NCI-H1092 (cell line): Measurements from ENCODE around the gene ATG7.
"Not testable (repeated sequence)": the region's sequence is repeated elsewhere in the genome, so short reads cannot be mapped to it uniquely, and the experiment has no call there.

ENCODE experiments used
- DNase-seq: peaks from one replicate; lab custom pipeline; 2025; lab: John Stamatoyannopoulos, UW

ATG7 gene

GRCh38 chr3:11591391-11592282 lies 319.4 kb downstream of the ATG7 start:
- no peak for DNase-seq

- DNase-seq = no peak
Observed at GRCh38 chr3:11592445-11593298, 320.5 kb downstream of the ATG7 start.

GRCh38 chr3:11593318-11594034 lies 321.3 kb downstream of the ATG7 start:
- DNase-seq = no peak

GRCh38 chr3:11595024-11595423 lies 322.8 kb downstream of the ATG7 start:
- DNase-seq = not testable (repeated sequence)

GRCh38 chr3:11596387-11596786 lies 324.2 kb downstream of the ATG7 start:
- DNase-seq = no peak

GRCh38 chr3:11600501-11601282 lies 328.5 kb downstream of the ATG7 start:
- DNase-seq = no peak

- DNase-seq = no peak
Observed at GRCh38 chr3:11601446-11602238, 329.4 kb downstream of the ATG7 start.

GRCh38 chr3:11602239-11602840 lies 330.1 kb downstream of the ATG7 start:
- no peak for DNase-seq

GRCh38 chr3:11602886-11603527 lies 330.8 kb downstream of the ATG7 start:
- DNase-seq = no peak

- no peak for DNase-seq
Observed at GRCh38 chr3:11603628-11604027, 331.4 kb downstream of the ATG7 start.

- DNase-seq = no peak
Observed at GRCh38 chr3:11604139-11604892, 332.1 kb downstream of the ATG7 start.

GRCh38 chr3:11605398-11605797 lies 333.2 kb downstream of the ATG7 start:
- DNase-seq = no peak

- DNase-seq = no peak
Observed at GRCh38 chr3:11606090-11606784, 334.0 kb downstream of the ATG7 start.

- no peak for DNase-seq
Observed at GRCh38 chr3:11606865-11607440, 334.8 kb downstream of the ATG7 start.
